Measurements from ENCODE around the gene GPATCH2L. TPM values are rescaled to one million over a fixed set of nuclear protein-coding genes. Genes with fewer than 3 reads are reported as not detected.

Gene GPATCH2L
- total and polyA plus RNA-seq, 2 experiments from 2014 or later = 16.1 to 60.5 TPM

GRCh38 chr14:76194327-76194726, 42.6 kb downstream of the GPATCH2L start:
- Histone ChIP-seq H3K36me3 (replicated peaks; ENCODE audit: insufficient read depth, low read depth) (no peaks in the 10 kb centered on the region), H3K4me2 (no peak overlapping the region), H3K4me1 (ENCODE audit: insufficient read depth) (no peaks in the 10 kb centered on the region), H3K27me3 (no peaks in the 10 kb centered on the region), H3K79me2 (no peaks in the 10 kb centered on the region), H3K9me2 (replicated peaks; ENCODE audit: insufficient read depth) (no peaks in the 10 kb centered on the region), H3K9me3 (ENCODE audit: low read depth) (no peaks in the 10 kb centered on the region), H2AFZ (no peak overlapping the region), H4K20me1 (ENCODE audit: insufficient read depth, poor library complexity, severe bottlenecking) (peaks cover under 1% of the 10 kb centered on the region), H3K27ac (no peak overlapping the region), H3K4me3 (no peak overlapping the region)
- no peak for DNase-seq (ENCODE audit: low spot score)
- TF ChIP-seq EZH2phosphoT487 (IDR thresholded peaks at IDR 0.05; ENCODE audit: low read depth, severe bottlenecking, unreplicated experiment) (no peak), CTCF (IDR thresholded peaks at IDR 0.05; ENCODE audit: poor library complexity) (no peak), EZH2 (IDR thresholded peaks at IDR 0.05; ENCODE audit: borderline replicate concordance) (no peak)
- WGBS (ENCODE audit: low lambda C conversion rate, missing lambda C conversion rate) = 95% methylated on average over 3 of the region's 3 CpGs

- TF ChIP-seq CTCF (IDR thresholded peaks at IDR 0.05; ENCODE audit: poor library complexity) (no peak), EZH2 (IDR thresholded peaks at IDR 0.05; ENCODE audit: borderline replicate concordance) (no peak), EZH2phosphoT487 (IDR thresholded peaks at IDR 0.05; ENCODE audit: low read depth, severe bottlenecking, unreplicated experiment) (no peak)
- H3K27ac ChIP-seq = no peak overlapping the region
- H3K4me3 ChIP-seq = no peak overlapping the region
- H3K27me3 ChIP-seq = no peaks in the 10 kb centered on the region
- H3K4me2 ChIP-seq = no peak overlapping the region
- no peaks in the 10 kb centered on the region for H4K20me1 ChIP-seq (ENCODE audit: insufficient read depth, poor library complexity, severe bottlenecking)
- no peaks in the 10 kb centered on the region for H3K9me2 ChIP-seq (replicated peaks; ENCODE audit: insufficient read depth)
- 84% methylated on average over 3 of the region's 3 CpGs for WGBS (ENCODE audit: low lambda C conversion rate, missing lambda C conversion rate)
- H3K79me2 ChIP-seq = no peaks in the 10 kb centered on the region
- no peak for DNase-seq (ENCODE audit: low spot score)
- no peaks in the 10 kb centered on the region for H3K36me3 ChIP-seq (replicated peaks; ENCODE audit: insufficient read depth, low read depth)
- no peaks in the 10 kb centered on the region for H3K9me3 ChIP-seq (ENCODE audit: low read depth)
- no peaks in the 10 kb centered on the region for H3K4me1 ChIP-seq (ENCODE audit: insufficient read depth)
- H2AFZ ChIP-seq = no peak overlapping the region
Observed at GRCh38 chr14:76195003-76195402, 43.3 kb downstream of the GPATCH2L start.

GRCh38 chr14:76196980-76197695, 45.4 kb downstream of the GPATCH2L start:
- H3K9me3 ChIP-seq (ENCODE audit: low read depth) = no peaks in the 10 kb centered on the region
- TF ChIP-seq EZH2phosphoT487 (IDR thresholded peaks at IDR 0.05; ENCODE audit: low read depth, severe bottlenecking, unreplicated experiment) = no peak
- TF ChIP-seq CTCF (IDR thresholded peaks at IDR 0.05; ENCODE audit: poor library complexity) = no peak
- TF ChIP-seq EZH2 (IDR thresholded peaks at IDR 0.05; ENCODE audit: borderline replicate concordance) = no peak
- H3K79me2 ChIP-seq = no peaks in the 10 kb centered on the region
- H3K27ac ChIP-seq = no peak overlapping the region
- H3K36me3 ChIP-seq (replicated peaks; ENCODE audit: insufficient read depth, low read depth) = no peaks in the 10 kb centered on the region
- H2AFZ ChIP-seq = no peak overlapping the region
- H3K4me1 ChIP-seq (ENCODE audit: insufficient read depth) = no peaks in the 10 kb centered on the region
- DNase-seq (ENCODE audit: low spot score) = no peak
- 88% methylated on average over 4 of the region's 4 CpGs for WGBS (ENCODE audit: low lambda C conversion rate, missing lambda C conversion rate)
- H3K4me2 ChIP-seq = no peak overlapping the region
- no peak overlapping the region for H3K4me3 ChIP-seq
- H4K20me1 ChIP-seq (ENCODE audit: insufficient read depth, poor library complexity, severe bottlenecking) = no peaks in the 10 kb centered on the region
- no peaks in the 10 kb centered on the region for H3K9me2 ChIP-seq (replicated peaks; ENCODE audit: insufficient read depth)
- no peaks in the 10 kb centered on the region for H3K27me3 ChIP-seq

Data from hepatocyte (in vitro differentiated cells).